GM23248 (cell line): ENCODE data around the gene FAM174C.

Source experiments
- EZH2 ChIP-seq: fragments of 200-600 bp; sonication (generic); IDR thresholded peaks from 2 replicates; pipeline ENCODE4 v1.6.1; 2018; ENCODE audit warnings: antibody characterized with exemption, mild to moderate bottlenecking; ENCODE audit not compliant: insufficient read depth, poor library complexity, severe bottlenecking
- EZH2phosphoT487 ChIP-seq: fragments of 200-600 bp; sonication (generic); IDR thresholded peaks from 2 replicates; pipeline ENCODE4 v1.6.1; 2018; ENCODE audit warnings: antibody characterized with exemption, moderate library complexity, mild to moderate bottlenecking, low read depth; ENCODE audit not compliant: insufficient read depth

DNA sequence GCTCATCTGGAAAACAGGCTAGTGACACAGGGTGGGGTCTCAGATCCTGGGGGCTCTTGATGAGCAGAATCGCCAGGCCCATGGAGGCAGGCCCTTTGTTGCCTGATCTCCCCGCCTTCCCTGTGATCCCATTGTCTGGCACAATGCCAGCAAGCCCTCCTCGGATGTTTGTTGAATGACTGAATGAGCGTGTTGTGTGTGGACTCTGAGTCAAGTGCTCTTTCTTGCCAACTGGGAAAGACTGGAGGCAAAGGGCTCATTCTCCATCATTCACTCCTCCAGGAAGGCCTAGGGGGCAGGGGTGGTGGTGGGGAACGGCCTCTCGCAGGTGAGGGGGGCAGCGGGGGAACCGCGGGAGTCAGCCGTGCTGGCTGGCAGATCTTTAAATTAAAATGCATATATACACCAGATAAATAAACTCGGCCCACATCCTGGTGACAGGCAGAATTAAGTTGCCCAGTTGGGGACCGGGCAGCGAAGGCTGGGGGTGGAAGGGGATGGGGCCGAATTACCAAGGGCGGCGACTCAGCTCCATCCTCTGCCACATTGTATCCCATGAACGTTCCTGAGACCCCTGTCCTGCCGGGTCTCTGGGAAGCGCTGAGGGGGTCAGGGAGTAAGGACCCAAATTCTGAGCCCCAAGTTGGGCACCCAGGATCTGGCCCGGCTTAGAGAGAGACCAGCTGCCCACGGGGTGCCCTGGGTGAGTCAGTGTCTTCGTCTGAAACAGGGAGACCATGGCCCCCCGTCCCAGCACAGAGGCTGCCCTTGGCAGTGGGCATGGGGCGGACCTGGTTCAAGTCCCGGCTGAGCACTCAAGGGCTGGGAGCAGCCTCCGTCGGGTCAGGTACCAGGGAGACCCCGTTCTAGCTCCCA, 34.9 kb downstream of the FAM174C start:
- TF ChIP-seq EZH2 (no peak), EZH2phosphoT487 (no peak)
